ENCODE measurements around the gene UNC119.
"Not testable (repeated sequence)": the region's sequence is repeated elsewhere in the genome, so short reads cannot be mapped to it uniquely, and the experiment has no call there.

Gene UNC119

DNA sequence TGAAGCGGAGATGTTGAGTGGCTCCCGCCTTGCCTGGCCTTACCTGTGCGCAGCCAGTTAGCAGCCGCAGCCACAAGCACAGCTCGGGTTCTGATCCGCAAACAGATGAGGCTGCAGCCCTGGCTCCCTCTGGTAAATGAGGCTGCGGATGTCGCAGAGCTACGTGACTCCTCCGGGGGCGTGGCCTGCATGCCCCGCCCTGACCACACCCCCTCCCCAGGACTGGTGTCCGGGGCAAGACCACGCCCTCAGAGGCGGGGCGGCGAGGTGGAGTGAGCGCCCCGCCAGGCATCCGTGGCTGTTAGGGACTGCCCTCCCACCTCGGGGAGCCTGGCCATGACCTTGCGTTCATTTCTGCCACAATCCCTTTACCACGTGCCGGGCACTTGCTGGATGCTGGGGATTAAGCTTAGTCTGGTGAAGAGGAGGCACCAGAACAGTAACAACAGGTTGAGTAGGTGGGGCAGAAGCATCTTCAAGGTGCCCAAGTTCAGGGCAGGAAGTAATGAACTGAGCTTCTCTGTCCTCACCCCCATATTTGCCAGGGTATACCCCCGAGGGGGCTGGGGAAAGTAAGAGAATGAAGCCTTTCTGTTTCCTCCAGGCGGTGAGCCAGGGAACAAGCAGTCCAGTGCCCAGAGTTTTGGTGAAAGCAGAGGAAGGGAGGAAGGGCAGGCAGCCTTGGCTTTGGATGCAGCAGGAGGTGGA, 24.5 kb upstream of the UNC119 start, which contains the start of gene ALDOC:
ALDOC (minus strand) TSS at position 138 of the 708 bp plus-strand sequence. CDS start 1,363 bp downstream, outside the sequence.
- H3K36me3 Mint-ChIP-seq: peaks cover 73% of the 10 kb centered on the region
- DNase-seq (ENCODE audit: low spot score in 2 of 2) (peak; percentile 95 to 96), ATAC-seq (peak; percentile 89)
- peak within 1 kb of the TSS; percentile 77 for H3K27ac Mint-ChIP-seq
- no peaks in the 10 kb centered on the region for H3K9me3 Mint-ChIP-seq
- peak within 1 kb of the TSS; percentile 89 for H3K4me3 Mint-ChIP-seq
- H3K4me1 Mint-ChIP-seq: peaks cover 70% of the 10 kb centered on the region

DNA sequence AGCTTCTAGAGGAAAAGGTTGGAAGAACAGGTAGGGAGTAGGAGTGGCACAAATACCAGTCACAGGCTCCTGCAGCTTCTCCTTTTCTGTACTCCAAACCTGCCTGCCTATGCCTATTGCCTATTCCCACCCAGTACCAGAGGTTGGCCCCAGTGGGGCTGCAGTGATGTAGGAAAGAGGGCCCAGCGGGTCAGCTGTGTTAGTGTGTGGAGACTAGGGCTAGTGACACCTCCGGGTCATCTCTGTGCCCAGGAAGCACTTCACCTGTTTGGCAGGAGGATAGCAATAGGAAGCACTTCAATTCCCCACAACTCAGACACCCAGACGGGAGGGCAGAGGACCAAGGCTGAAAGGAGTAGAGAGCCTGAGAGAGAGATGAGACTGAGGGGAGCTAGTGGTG, 23.6 kb upstream of the UNC119 start:
- ATAC-seq; H3K9me3 Mint-ChIP-seq; DNase-seq (ENCODE audit: low spot score in 2 of 2): not testable (repeated sequence)
- Mint-ChIP-seq H3K36me3 (peaks cover 74% of the 10 kb centered on the region), H3K27ac (peak overlapping the region; percentile 77), H3K4me3 (peak overlapping the region; percentile 89), H3K4me1 (peaks cover 71% of the 10 kb centered on the region)

DNA sequence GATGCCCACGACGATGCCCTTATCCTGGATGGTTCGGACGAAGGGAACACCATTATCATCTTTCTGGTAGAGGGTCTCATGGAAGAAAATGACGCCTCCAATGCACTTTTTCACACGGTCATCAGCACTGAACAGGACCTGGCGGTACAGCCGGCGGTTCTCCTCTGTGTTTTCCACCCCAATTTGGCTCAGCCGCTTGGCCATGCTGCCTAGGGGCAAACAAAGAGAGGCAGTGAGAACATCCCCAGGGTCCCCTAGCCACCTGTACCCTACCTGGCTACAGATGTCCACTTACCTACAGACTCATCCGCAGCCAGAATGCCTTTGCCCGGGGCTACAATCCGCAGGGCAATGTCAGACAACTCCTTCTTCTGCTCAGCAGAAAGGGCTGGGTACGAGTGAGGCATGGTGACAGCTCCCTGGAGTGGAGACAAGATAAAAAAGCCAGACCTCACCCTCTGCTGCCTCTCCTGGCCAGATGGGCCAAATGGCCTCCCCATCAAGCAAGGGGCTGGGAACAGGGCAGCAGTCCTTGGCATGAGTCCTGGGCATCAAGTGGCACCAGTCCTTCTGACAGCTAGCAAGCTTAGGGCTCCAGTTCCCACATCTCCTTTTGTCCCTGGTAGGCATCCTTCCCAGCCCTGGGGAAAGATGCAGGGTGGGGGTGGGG, 22.8 kb upstream of the UNC119 start:
- Mint-ChIP-seq H3K9me3 (no peaks in the 10 kb centered on the region), H3K4me3 (peak overlapping the region; percentile 89), H3K27ac (no peak overlapping the region), H3K4me1 (peaks cover 69% of the 10 kb centered on the region), H3K36me3 (peaks cover 78% of the 10 kb centered on the region)
- no peak for DNase-seq (ENCODE audit: low spot score in 2 of 2)
- ATAC-seq: no peak

DNA sequence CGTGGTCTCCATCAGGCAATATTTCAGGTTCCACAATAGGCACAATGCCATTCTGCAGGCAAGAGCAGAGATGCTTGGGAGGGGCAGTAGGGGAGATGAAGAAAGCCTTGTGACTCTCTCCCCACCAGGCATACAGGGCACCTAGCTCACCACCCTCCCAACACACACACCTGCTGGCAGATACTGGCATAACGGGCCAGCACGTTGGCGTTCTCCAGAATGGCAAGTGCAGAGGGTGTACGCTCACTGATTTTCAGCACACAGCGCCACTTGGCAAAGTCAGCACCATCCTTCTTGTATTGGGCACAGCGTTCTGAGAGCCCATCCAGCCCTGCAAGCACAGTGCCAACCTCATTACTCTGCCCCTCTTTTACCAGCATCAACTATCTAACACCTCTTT, 22.1 kb upstream of the UNC119 start:
- H3K36me3 Mint-ChIP-seq: peaks cover 77% of the 10 kb centered on the region
- ATAC-seq: no peak
- no peak for DNase-seq (ENCODE audit: low spot score in 2 of 2)
- no peak overlapping the region for H3K27ac Mint-ChIP-seq
- no peak overlapping the region for H3K4me3 Mint-ChIP-seq
- peaks cover 69% of the 10 kb centered on the region for H3K4me1 Mint-ChIP-seq
- no peaks in the 10 kb centered on the region for H3K9me3 Mint-ChIP-seq

DNA sequence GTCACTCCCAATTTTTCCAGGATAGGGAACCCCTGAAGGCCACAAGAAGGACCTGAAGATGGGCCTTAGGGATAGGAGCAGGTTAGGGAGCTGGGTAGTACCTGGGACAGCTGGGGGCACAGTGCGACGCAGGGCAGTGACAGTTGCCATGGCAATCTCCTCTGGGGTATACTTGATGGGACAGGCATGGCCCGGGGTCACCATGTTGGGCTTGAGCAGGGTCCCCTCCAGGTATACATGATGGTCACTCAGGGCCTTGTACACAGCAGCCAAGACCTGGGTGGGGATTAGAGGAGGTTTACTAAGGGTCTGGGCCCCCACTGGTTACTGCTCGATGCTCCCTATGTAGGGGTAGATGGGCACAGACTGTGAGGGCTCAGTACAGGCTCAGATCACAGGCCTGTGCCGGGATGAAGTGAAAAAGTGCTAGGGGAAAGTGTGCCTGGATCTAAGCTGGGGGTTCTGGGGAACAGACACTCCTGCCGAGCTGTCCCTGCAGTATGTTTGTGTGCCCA, 21.6 kb upstream of the UNC119 start:
- no peak overlapping the region for H3K27ac Mint-ChIP-seq
- H3K4me3 Mint-ChIP-seq: no peak overlapping the region
- ATAC-seq (no peak), DNase-seq (ENCODE audit: low spot score in 2 of 2) (no peak)
- H3K9me3 Mint-ChIP-seq: no peaks in the 10 kb centered on the region
- H3K36me3 Mint-ChIP-seq: peaks cover 77% of the 10 kb centered on the region
- peaks cover 66% of the 10 kb centered on the region for H3K4me1 Mint-ChIP-seq

DNA sequence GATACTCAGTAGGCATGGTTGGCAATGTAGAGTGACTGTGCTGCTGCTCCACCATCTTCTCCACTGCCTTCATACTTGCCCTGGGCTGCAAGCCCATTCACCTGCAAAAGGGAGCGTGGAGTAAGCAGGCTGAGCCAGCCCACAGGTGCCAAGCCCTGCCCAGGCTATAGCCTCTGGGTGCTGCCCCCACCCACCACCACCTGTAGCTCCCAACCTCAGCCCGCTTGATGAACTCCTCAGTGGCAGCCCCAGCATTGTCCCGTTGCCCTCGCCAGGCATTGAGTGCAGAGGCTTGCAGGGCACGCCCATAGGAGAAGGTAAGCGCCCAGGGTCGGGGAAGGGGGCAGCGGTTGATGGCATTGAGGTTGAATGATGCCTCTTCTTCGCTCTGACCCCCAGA, 21.1 kb upstream of the UNC119 start:
- H3K4me3 Mint-ChIP-seq: no peak overlapping the region
- H3K4me1 Mint-ChIP-seq: peaks cover 63% of the 10 kb centered on the region
- no peak for DNase-seq (ENCODE audit: low spot score in 2 of 2)
- peaks cover 77% of the 10 kb centered on the region for H3K36me3 Mint-ChIP-seq
- no peak overlapping the region for H3K27ac Mint-ChIP-seq
- no peaks in the 10 kb centered on the region for H3K9me3 Mint-ChIP-seq
- no peak for ATAC-seq

DNA sequence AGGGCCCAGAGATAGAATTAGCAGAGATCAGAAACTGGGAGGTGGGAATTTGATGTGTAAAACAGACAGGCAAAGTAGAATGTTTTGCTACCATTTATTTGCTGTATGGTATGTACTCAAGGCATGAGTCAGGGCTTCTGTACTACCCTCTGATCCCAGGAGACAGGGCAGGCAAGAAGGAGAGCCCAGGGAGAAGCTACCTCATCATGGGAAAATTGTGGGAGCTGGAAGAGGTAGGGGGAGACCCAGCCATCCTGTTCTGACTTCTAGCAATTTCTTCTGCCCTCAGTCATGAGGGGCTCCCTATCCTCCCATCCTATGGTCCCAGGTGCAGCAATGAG, 20.6 kb upstream of the UNC119 start:
- ATAC-seq (no peak), DNase-seq (ENCODE audit: low spot score in 2 of 2) (no peak)
- Mint-ChIP-seq H3K27ac (no peak overlapping the region), H3K4me1 (peaks cover 66% of the 10 kb centered on the region), H3K36me3 (peaks cover 77% of the 10 kb centered on the region), H3K4me3 (peak overlapping the region; percentile 95), H3K9me3 (no peaks in the 10 kb centered on the region)

DNA sequence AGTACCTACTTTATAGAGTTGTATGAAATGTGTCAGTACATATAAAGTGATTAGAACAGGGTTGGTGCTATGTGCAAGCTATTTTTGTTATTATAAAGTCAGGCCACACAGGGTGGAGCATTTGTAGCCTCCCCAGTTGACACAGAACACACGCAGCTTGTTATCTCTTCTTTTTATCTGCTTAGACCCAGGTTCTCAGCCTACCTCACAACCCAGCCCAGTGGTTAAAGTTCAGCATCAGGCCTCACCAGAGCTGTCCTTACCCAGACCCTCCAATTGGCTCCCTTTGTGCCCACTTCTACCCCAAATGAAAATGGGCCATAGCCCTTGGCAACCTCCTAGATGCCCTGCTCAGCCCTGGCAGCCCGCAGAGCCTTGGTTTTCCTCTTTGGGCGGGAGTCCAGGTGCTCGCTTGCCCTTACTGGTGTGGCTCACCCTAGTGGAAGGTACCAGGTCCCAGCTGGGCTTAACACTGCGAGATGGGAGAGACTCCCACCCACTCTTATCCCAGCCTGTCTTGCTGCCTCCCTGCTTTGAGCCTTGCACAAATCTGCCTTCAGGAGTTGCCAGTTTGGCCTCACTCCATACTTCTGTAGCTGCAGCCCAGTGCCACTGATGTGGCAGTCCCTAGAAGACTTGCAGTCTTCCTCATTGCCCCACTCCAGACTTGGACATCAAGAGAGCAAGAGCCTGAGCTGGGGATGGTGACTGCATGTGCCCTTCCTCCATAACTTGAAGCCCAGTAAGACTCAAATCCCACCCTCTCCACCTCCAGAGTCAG, 20.0 kb upstream of the UNC119 start:
- Mint-ChIP-seq H3K4me3 (peak overlapping the region; percentile 95), H3K9me3 (no peaks in the 10 kb centered on the region), H3K4me1 (peaks cover 72% of the 10 kb centered on the region), H3K27ac (peak overlapping the region; percentile 94), H3K36me3 (peaks cover 81% of the 10 kb centered on the region)
- no peak for ATAC-seq
- no peak for DNase-seq (ENCODE audit: low spot score in 2 of 2)

DNA sequence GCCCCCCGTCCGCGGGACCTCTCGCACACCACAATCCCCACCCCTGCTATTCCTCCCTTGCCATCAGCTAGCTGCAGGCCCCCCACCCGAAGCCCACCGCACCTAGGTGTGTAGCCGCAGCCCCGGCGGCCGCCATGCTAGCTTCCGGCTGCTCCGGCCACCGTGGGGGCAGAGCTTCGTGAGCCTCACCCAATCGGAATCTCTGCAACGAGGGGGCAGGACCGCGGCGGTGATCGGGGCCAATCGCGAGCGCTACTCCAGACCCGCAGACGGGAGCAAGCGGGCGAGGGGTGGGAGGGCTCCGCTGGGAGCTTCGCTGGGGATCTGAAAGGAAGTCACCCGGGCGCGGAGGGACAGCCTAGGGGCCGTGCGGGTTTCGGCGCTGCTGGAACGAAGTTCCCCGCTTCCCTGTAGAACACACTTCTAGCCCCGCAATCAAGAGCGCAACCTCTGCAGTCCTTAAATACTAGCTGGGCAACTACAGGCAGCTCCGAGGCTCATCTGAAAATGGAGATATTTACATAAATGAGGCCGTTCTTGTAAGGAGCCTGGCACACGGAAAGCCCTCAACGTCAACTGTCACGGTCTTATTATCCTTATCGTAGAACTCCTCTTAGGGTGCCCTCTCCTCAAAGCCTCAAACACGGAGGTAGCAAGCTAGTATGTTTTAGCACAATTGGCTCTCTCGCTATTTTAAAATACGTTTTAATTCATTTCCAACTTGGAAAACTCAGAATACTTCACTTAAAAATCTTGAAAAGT, 19.1 kb upstream of the UNC119 start, which contains the start of gene PIGS:
PIGS (minus strand) TSS at position 164 of the 762 bp plus-strand sequence; CDS start at position 136, 28 bp downstream.
- peak; percentile 79 to 95 for DNase-seq (ENCODE audit: low spot score in 2 of 2)
- H3K4me3 Mint-ChIP-seq: peak within 1 kb of the TSS; percentile 95
- H3K9me3 Mint-ChIP-seq: no peaks in the 10 kb centered on the region
- ATAC-seq: peak; percentile 98
- peaks cover 81% of the 10 kb centered on the region for H3K36me3 Mint-ChIP-seq
- peak within 1 kb of the TSS; percentile 94 for H3K27ac Mint-ChIP-seq
- peaks cover 70% of the 10 kb centered on the region for H3K4me1 Mint-ChIP-seq

DNA sequence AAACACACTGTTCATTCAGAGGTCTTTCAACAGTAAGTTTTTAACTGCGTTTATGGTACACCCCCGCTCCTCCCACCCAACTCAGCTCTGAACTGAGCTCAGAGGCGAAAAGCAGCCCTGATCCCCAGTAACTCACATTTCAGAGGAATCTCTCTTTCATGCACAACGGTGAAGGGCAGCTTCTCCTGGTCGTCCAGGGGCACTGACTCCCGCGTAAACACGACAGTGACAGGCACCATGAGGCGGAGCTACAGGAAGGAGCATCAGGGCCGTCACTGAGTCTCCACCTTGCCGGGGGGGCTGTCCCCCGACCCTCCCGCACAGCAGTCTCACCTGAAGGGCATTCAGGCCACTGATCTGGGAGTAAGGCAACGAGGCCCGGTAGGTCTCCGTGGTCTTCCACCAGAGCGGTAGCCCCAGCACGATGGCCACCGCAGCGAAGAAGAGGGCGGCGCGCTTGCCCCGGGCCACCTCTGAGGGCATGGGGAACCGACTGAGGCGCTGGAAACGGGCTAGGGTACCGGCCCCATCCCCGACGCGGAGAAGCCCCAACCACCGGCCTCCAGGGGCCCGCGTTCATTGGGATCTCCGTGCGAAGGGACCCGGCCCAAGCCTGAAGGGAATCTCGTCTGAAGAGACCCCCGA, 18.4 kb upstream of the UNC119 start:
- peak overlapping the region; percentile 95 for H3K4me3 Mint-ChIP-seq
- peak; percentile 67 for ATAC-seq
- peak; percentile 31 to 77 for DNase-seq (ENCODE audit: low spot score in 2 of 2)
- H3K9me3 Mint-ChIP-seq: no peaks in the 10 kb centered on the region
- peaks cover 81% of the 10 kb centered on the region for H3K36me3 Mint-ChIP-seq
- H3K4me1 Mint-ChIP-seq: peaks cover 63% of the 10 kb centered on the region
- peak overlapping the region; percentile 94 for H3K27ac Mint-ChIP-seq

DNA sequence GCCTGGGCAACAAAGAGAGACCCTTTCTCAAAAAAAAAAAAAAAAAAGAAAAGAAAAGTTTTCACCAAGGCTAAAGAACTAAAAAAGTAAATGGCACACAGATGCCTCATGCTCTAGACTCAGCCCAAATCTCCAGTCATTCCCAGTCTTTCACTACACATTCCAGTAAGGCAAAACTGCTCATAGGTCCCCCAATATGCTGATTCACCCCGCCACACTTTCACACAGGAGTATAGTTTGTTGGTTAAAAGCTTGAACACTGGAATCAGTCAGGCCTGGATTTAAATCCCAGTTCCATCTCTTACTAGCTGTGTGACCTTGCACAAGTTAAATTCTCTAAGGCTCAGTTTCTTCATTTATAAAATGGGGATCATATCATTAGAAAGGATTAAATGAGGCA, 17.0 kb upstream of the UNC119 start:
- no peak for DNase-seq (ENCODE audit: low spot score in 2 of 2)
- H3K36me3 Mint-ChIP-seq: peaks cover 79% of the 10 kb centered on the region
- H3K27ac Mint-ChIP-seq: no peak overlapping the region
- H3K4me1 Mint-ChIP-seq: peaks cover 53% of the 10 kb centered on the region
- no peak for ATAC-seq
- H3K9me3 Mint-ChIP-seq: no peaks in the 10 kb centered on the region
- H3K4me3 Mint-ChIP-seq: peak overlapping the region; percentile 95

DNA sequence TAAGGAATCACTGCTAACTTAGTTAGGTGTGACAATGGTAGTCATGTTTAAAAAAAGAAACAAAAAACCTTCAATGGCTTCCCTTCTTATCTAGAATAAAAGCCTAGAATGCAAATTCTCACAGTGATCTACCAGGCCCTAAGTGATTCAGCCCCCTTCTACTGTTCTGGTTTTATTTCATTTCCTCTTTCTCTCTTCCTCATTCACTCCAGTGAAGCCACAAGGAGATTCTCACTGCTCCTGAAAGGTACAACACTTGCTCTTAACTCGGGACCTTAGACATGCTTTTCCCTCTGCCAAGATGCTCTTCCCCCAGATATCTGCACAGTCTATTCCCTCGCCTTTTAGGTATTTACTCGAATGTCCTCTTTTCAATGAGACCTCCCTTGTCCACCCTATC, 15.2 kb upstream of the UNC119 start:
- Mint-ChIP-seq H3K36me3 (peaks cover 81% of the 10 kb centered on the region), H3K9me3 (no peaks in the 10 kb centered on the region), H3K4me3 (no peak overlapping the region), H3K4me1 (peaks cover 41% of the 10 kb centered on the region), H3K27ac (peak overlapping the region; percentile 13)
- ATAC-seq (no peak), DNase-seq (ENCODE audit: low spot score in 2 of 2) (no peak)

DNA sequence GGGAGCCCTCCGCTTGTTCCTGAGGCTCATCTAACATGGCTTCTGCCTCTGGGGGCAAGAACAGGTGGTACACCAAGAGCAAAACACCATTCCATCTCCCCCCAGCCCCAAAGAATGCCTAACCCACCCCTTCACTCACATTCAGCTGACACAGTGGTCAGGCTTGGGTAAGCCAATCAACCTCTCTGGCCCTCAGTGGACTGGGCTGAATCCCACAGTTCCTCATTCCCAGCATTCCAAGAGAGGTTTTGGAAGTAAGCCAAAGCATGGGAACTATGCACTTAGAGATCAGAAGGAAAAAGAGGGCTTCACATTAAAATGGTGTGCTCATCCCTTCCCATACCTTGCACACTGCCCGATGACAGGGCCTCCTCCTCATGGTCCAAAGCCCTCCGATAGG, 11.1 kb upstream of the UNC119 start:
- ATAC-seq: no peak
- no peak overlapping the region for H3K27ac Mint-ChIP-seq
- peaks cover 98% of the 10 kb centered on the region for H3K36me3 Mint-ChIP-seq
- peaks cover 15% of the 10 kb centered on the region for H3K4me1 Mint-ChIP-seq
- DNase-seq (ENCODE audit: low spot score in 2 of 2): no peak
- no peaks in the 10 kb centered on the region for H3K9me3 Mint-ChIP-seq
- H3K4me3 Mint-ChIP-seq: no peak overlapping the region

DNA sequence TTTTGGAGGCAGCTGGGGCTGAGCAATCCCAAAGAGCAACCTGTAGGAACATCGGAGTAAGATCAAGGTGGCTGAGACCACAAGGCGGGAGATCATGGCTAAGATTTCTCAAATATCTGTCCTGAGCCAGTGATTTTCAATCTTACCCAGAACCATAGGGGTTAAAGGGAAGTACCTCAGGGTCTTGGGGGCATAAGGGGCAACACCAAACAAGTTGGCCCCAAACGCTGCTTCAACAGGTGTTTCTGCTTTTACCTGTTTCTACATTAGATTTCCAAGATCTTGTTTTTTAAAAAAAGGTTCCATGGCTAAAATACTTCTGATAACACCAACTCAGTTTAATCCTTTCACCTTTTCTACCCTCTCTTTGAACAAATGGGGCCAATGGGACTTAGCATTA, 2.6 kb upstream of the UNC119 start:
- Mint-ChIP-seq H3K9me3 (no peaks in the 10 kb centered on the region), H3K36me3 (peaks cover 76% of the 10 kb centered on the region), H3K4me3 (no peak overlapping the region), H3K27ac (no peak overlapping the region), H3K4me1 (peaks cover 44% of the 10 kb centered on the region)
- ATAC-seq (no peak), DNase-seq (ENCODE audit: low spot score in 2 of 2) (no peak)
